WERI-Rb-1 (cell line): ENCODE measurements around the gene TCP11.

ENCODE experiments used
- DNase-seq: peaks from one replicate; pipeline ENCODE4 v3.0.0-alpha.2; 2020
- H3K27ac ChIP-seq: fragments of 250-450 bp; sonication (Bioruptor Pico); 2 replicates; pipeline ENCODE4 v1.5.1; 2020; ENCODE audit warnings: mild to moderate bottlenecking, moderate library complexity
- H3K27me3 ChIP-seq: fragments of 250-450 bp; sonication (Bioruptor Pico); 2 replicates; pipeline ENCODE4 v1.5.1; 2021; ENCODE audit warnings: mild to moderate bottlenecking, low read depth, moderate library complexity; ENCODE audit not compliant: insufficient read depth, severe bottlenecking
- H3K36me3 ChIP-seq: fragments of 250-450 bp; sonication (Bioruptor Pico); 2 replicates; pipeline ENCODE4 v1.5.1; 2020; ENCODE audit warnings: mild to moderate bottlenecking, moderate library complexity
- H3K4me3 ChIP-seq: 2 replicates; pipeline ENCODE4 v1.5.1; 2011; ENCODE audit warnings: low read depth, mild to moderate bottlenecking, control low read depth, low read length
- H3K9me3 ChIP-seq: fragments of 250-450 bp; sonication (Bioruptor Pico); 2 replicates; pipeline ENCODE4 v1.5.1; 2021; ENCODE audit warnings: mild to moderate bottlenecking, moderate library complexity; ENCODE audit not compliant: severe bottlenecking
- CTCF ChIP-seq: IDR thresholded peaks from 2 replicates; pipeline ENCODE4 v1.5.1; 2011; ENCODE audit warnings: low read depth, mild to moderate bottlenecking, control low read depth, inconsistent platforms, low read length

TCP11 gene

GRCh38 chr6:35092362-35093117, 48.6 kb downstream of the TCP11 start:
- Histone ChIP-seq H3K27me3 (no peaks in the 10 kb centered on the region), H3K27ac (no peak overlapping the region), H3K36me3 (peaks cover 23% of the 10 kb centered on the region), H3K4me3 (no peak overlapping the region), H3K9me3 (no peaks in the 10 kb centered on the region)
- no peak for TF ChIP-seq CTCF
- DNase-seq = no peak

DNA sequence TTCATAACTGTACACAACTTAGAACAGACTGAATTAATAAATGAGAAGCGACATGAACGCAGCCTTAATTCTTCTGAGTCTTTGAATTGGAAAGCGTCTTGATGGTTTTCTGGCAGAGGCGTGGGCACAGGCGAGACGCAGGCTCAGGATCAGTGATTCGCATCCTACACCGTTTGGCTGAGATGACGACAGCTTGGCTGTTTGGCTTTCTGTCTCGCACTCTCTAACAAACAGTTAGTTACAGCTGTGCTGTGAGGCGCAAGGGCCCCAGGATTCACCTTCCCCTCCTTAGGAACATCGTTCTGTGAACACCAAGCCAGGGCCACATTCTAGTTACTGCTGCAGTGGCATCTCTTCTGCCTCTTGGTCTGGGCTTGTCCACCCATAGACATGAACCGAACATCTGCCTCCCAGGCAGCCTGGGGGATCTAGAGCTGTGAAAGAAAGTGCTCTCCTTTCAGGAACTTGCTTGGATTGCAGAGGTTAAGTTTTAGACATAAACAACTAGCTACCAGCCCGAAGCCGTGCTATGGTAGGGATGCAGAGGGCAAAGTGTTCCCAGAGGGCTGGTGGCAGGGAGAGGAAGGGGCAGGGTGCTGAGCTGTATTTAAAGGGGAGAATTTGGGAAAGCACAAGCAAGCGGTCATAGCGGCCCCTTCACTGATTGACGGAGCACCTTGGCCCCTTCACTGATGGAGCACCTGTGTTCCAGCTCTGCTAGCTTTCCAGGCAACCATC, 49.6 kb downstream of the TCP11 start:
- H3K4me3 ChIP-seq = no peak overlapping the region
- TF ChIP-seq CTCF = no peak
- DNase-seq = peak; percentile 7
- no peaks in the 10 kb centered on the region for H3K27me3 ChIP-seq
- no peaks in the 10 kb centered on the region for H3K9me3 ChIP-seq
- H3K36me3 ChIP-seq = peaks cover 33% of the 10 kb centered on the region
- no peak overlapping the region for H3K27ac ChIP-seq

DNA sequence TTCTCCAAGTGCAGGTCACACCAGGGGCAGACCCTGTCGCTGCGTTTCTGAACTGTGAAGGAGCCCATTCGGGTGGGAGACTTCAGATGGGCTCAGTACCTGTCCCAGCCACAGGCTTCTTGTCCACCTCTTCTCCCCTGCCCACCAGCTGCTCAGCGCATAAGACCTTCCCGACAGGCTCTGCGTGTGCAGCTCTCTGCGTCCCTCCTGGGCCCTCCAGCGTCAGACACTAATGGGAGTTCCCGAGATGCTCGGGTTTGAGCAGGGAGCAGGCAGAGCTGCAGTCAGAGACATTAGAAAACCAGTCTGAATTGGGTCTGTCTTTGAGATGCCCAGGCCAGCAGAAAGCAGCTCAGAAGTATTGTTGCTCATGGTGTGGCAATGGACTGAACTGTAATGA, 50.4 kb downstream of the TCP11 start:
- peak; percentile 10 for DNase-seq
- Histone ChIP-seq H3K27me3 (no peaks in the 10 kb centered on the region), H3K27ac (no peak overlapping the region), H3K36me3 (peaks cover 40% of the 10 kb centered on the region), H3K9me3 (no peaks in the 10 kb centered on the region), H3K4me3 (no peak overlapping the region)
- no peak for TF ChIP-seq CTCF

DNA sequence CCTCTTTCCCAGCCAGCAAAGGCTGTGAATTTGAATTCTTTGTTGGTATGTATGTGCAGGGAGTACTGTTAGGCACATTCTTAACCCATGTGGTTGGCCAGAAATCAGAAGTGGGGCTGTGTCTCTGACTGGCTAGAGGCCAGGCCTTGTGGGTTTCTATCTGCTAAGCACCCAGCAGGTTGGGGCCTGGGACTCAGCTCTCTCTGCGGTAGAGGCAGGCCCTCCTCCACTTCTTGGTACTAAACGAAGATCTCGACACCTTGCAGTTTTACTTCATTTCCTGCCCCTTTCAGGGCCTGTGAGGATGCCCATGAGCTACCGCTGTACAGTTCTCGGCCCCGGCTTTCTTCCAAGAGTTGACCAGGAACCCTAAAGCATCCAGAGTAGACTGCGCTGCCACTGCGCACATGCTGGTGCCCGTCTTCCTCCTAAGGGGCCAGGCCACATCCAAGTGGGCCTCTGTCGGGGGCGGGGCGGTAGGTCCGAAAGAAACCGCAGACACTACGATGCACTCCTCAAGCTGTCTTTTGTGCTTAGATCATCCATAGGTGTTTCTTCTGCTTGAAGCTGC, 51.1 kb downstream of the TCP11 start:
- no peak overlapping the region; the same call in 1 of the 2 replicates for H3K27ac ChIP-seq
- no peak overlapping the region for H3K4me3 ChIP-seq
- TF ChIP-seq CTCF = no peak
- no peaks in the 10 kb centered on the region for H3K27me3 ChIP-seq
- H3K9me3 ChIP-seq = no peaks in the 10 kb centered on the region
- peaks cover 47% of the 10 kb centered on the region for H3K36me3 ChIP-seq
- peak; percentile 7 for DNase-seq

DNA sequence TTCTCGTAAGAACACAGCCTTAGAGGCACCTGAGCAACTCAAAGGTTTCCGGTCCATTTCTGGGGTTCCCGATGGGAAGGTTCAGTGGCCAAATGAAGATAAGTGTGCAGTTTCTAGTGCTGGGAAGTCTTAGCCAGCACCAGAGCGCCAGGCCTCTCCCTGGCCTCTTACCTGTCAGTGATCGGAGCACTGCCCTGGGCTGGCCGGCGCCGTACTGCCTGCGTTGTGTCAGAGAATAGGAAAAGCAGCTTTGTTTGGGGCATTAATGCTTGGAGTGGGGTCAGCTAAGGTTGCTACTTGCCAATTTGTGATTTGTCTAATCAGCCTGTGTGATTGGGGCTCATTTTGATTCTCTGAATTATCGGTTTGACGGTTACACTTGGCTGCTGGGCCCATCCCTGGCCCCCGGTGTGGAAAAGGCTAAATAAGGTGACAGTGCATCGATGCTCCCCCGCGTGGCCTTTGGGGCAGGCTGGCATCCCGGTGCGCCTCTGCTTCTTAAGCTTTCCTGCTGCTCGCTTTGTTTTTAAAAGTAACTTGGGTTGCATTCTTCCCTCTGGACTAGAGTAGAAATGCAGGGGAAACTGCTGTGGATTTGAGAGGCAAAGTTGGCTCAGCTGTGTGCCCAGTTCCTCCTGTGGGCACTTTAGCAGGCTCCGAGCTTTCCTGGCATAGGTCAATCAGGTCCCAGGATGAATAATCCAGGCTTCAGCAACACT, 51.8 kb downstream of the TCP11 start:
- Histone ChIP-seq H3K27me3 (no peaks in the 10 kb centered on the region), H3K4me3 (no peak overlapping the region), H3K36me3 (peaks cover 52% of the 10 kb centered on the region), H3K27ac (peak overlapping the region; percentile 44), H3K9me3 (no peaks in the 10 kb centered on the region)
- TF ChIP-seq CTCF = no peak
- peak; percentile 60 for DNase-seq
